ENCODE results near the gene MTPN. TPM values are rescaled to one million over a fixed set of nuclear protein-coding genes. Genes with fewer than 3 reads are reported as not detected.

MTPN gene
- total RNA-seq, 6 experiments from 2014 or later, result 242 to 306 (median 273) TPM

DNA sequence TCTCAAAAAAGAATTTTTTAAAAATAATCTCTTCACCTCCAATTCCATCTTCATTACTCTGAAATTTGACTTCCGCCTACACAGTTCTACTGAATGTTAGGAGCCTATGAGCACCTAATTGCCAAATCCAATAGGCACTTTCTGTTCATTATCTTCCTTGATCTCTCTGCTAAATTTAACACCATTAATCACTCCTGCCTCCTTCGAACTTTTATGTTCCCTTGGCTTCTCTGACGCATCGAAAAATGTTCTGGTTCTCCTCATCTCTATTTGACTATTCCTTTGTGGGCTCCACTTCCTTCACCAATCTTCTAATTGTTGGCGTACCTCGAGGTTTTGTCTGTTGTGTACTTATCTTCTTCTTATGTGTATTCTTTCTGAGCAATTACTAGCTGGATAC lies 87.3 kb downstream of the MTPN start:
- Mint-ChIP-seq H3K9me3 (no peaks in the 10 kb centered on the region), H3K4me3 (no peak overlapping the region), H3K27ac (no peak overlapping the region), H3K36me3 (ENCODE audit: low read depth) (no peaks in the 10 kb centered on the region), H3K4me1 (ENCODE audit: low read depth) (no peaks in the 10 kb centered on the region), H3K27me3 (ENCODE audit: insufficient read depth) (peaks cover 7% of the 10 kb centered on the region)
- TF ChIP-seq, protein P1, sequence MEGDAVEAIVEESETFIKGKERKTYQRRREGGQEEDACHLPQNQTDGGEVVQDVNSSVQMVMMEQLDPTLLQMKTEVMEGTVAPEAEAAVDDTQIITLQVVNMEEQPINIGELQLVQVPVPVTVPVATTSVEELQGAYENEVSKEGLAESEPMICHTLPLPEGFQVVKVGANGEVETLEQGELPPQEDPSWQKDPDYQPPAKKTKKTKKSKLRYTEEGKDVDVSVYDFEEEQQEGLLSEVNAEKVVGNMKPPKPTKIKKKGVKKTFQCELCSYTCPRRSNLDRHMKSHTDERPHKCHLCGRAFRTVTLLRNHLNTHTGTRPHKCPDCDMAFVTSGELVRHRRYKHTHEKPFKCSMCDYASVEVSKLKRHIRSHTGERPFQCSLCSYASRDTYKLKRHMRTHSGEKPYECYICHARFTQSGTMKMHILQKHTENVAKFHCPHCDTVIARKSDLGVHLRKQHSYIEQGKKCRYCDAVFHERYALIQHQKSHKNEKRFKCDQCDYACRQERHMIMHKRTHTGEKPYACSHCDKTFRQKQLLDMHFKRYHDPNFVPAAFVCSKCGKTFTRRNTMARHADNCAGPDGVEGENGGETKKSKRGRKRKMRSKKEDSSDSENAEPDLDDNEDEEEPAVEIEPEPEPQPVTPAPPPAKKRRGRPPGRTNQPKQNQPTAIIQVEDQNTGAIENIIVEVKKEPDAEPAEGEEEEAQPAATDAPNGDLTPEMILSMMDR (IDR thresholded peaks at IDR 0.05), result no peak
- DNase-seq, result no peak

DNA sequence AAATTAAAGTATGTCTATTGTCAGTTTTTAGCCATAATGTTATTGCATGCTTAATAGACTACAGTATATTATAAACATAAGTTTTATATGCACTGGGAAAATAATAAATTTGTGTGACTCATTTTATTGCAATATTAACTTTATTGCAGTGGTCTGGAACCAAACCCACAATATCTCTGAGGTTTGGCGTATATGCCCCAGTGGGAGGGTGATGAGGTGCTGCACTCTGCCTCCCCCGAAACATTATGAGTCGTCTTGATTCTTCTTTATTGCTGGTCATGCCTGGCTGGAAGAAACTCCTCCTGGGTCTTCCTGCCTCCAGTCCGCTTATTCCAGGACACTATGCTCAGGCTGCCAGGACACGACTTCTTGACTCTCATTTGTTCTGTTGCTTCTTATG lies 88.4 kb downstream of the MTPN start:
- no peaks in the 10 kb centered on the region for H3K36me3 Mint-ChIP-seq (ENCODE audit: low read depth)
- peaks cover 7% of the 10 kb centered on the region for H3K27me3 Mint-ChIP-seq (ENCODE audit: insufficient read depth)
- no peak overlapping the region for H3K4me3 Mint-ChIP-seq
- H3K27ac Mint-ChIP-seq, result no peak overlapping the region
- H3K4me1 Mint-ChIP-seq (ENCODE audit: low read depth), result no peaks in the 10 kb centered on the region
- no peaks in the 10 kb centered on the region for H3K9me3 Mint-ChIP-seq
- no peak for DNase-seq
- TF ChIP-seq, protein P1 (IDR thresholded peaks at IDR 0.05), result no peak

DNA sequence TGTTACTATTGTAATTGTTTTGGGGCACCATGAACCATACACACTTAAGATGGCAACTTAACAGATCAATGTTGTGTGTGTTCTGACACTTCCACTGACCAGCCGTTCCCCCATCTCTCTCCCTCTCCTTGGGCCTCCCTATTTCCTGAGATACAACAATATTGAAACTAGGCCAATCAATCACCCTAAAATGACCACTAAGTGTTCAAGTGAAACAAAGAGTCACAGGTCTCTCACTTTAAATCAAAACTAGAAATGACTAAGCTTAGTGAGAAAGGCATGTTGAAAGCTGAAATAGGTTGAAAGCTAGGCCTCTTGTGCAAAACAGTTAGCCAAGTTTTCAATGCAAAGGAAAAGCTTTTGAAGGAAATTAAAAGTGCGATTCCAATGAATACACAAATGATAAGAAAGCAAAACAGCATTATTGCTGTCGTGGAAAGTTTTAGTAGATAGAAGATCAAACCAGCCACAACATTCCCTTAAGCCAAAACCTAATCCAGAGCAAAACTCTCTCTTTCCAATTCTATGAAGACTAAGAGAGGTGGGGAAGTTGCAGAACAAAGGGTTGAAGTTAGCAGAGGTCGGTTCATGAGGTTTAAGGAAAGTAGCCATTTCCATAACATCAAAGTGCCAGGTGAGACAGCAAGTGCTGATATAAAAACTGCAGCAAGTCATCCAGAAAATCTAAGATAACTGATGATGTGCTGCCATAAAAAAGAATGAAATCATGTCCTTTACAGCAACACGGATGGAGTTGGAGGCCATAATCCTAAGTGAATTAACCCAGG lies 90.6 kb downstream of the MTPN start:
- no peak overlapping the region for H3K4me3 Mint-ChIP-seq
- DNase-seq, result no peak
- TF ChIP-seq, protein P1 (IDR thresholded peaks at IDR 0.05), result no peak
- peaks cover 7% of the 10 kb centered on the region for H3K27me3 Mint-ChIP-seq (ENCODE audit: insufficient read depth)
- H3K27ac Mint-ChIP-seq, result no peak overlapping the region
- H3K9me3 Mint-ChIP-seq, result no peaks in the 10 kb centered on the region
- no peaks in the 10 kb centered on the region for H3K4me1 Mint-ChIP-seq (ENCODE audit: low read depth)
- no peaks in the 10 kb centered on the region for H3K36me3 Mint-ChIP-seq (ENCODE audit: low read depth)

DNA sequence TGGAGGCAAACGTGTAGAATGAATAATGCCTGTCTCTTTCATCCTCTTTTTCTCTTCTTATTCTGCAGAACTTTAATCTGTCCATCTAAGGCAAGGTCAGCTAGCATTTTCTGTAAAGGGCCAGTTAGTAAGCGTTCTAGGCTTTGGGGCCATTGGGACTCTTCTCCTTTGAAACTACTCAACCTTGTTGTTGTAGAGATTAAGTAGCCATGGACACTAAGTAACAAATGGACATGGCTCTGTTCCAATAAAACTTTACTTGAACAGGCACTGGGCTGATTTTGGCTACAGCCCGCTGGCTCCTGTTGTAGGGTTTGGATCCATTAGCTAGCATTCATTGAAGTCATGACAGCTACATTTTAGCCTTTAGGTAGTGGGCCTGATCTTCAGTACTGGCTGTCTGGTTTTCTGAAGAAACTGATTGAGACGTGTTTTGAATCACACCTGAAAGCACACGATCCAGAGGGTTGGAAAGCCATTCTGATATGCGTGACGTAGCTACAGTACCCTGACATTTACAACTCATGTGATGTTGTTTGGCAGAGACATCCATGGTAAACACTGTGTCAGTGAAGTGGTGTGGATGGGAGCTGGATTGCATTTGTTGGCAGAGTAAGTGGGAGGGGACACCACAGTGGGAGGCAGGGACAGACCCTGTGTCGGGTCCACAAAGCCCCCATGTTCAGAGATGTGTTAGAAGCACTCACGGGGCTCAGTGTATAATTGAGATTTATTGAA lies 92.5 kb downstream of the MTPN start:
- peaks cover 12% of the 10 kb centered on the region for H3K27me3 Mint-ChIP-seq (ENCODE audit: insufficient read depth)
- H3K4me3 Mint-ChIP-seq, result no peak overlapping the region

DNA sequence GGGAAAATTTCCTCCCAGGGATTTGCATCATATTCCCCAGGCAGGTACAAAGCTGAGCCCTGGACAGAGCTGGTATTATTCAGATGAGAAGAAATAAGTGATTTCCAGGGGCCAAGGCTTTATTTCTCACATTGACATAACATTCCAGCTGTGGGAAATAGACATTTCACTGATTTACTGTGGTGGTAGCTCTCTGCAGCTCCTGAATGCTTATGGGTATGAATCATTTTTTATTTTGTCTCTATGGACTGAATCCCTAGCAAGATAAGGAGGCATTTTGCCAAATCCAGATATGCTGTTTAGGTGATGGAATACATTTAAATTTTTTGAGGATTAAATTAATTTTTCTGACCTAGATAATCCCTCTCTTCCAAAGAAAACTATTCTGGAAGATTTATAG lies 97.9 kb downstream of the MTPN start:
- Mint-ChIP-seq H3K4me3 (no peak overlapping the region), H3K4me1 (ENCODE audit: low read depth) (peaks cover 11% of the 10 kb centered on the region; the same call in 1 of the 2 replicates), H3K36me3 (ENCODE audit: low read depth) (no peaks in the 10 kb centered on the region), H3K27me3 (ENCODE audit: insufficient read depth) (peaks cover 7% of the 10 kb centered on the region), H3K9me3 (no peaks in the 10 kb centered on the region), H3K27ac (no peak overlapping the region)
- DNase-seq, result peak; percentile 3
- TF ChIP-seq, protein P1 (IDR thresholded peaks at IDR 0.05), result no peak

More for the DNA sequence above, 92.5 kb downstream of the MTPN start:
- H3K9me3 Mint-ChIP-seq, result no peaks in the 10 kb centered on the region
- no peaks in the 10 kb centered on the region for H3K4me1 Mint-ChIP-seq (ENCODE audit: low read depth)
- TF ChIP-seq, protein P1 (IDR thresholded peaks at IDR 0.05), result no peak
- no peak for DNase-seq
- H3K36me3 Mint-ChIP-seq (ENCODE audit: low read depth), result no peaks in the 10 kb centered on the region
- no peak overlapping the region for H3K27ac Mint-ChIP-seq
